ENCODE data around the gene DFFA.
"Not testable (repeated sequence)": the region's sequence is repeated elsewhere in the genome, so short reads cannot be mapped to it uniquely, and the experiment has no call there.

The DFFA gene

GRCh38 chr1:10504249-10504648 lies 31.9 kb upstream of the DFFA start:
- DNase-seq, result no peak

- no peak for DNase-seq
These were observed 29.9 kb upstream of the DFFA start for GRCh38 chr1:10502206-10502605.

DNA sequence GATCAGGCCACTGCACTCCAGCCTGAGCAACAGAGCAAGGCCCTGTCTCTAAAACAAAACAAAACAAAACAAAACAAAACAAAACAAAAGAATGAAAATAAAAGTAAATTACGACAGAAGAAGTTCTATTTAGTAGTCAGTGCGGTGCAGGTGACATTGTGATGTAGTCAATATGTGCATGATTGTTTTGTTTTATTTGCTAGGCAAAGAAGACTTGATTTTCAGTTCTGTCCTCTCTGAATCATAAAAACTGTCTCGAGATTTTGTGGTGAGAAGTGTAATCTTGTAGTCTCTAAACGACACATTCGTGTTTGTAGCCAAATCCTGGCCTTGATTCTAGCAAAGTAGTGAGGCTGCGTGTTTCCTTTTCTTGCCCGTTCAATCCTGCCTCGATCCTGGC lies 25.9 kb upstream of the DFFA start:
- DNase-seq, result no peak

- DNase-seq, result no peak
These were observed 24.8 kb upstream of the DFFA start for GRCh38 chr1:10497109-10497508.

DNA sequence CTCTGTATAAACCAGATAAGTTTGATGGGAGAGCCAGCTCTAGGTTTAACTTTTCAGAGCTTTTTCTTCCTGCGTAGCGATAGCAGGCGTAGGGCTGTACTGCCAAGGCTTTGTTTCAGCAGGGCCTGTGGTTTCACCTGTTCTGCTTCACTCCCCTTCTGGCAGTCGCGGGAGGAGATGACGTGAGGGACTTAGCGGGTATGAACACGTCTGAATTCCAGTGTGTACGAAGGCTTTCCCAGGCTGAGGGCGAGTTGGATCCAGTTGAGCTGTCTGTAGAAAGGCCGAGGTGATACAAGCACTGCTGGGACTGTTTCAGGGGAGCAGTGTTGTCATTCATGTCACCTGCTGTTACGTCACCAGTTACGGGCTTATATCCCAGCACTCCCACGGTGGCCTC lies 23.6 kb upstream of the DFFA start:
- DNase-seq, result no peak

DNA sequence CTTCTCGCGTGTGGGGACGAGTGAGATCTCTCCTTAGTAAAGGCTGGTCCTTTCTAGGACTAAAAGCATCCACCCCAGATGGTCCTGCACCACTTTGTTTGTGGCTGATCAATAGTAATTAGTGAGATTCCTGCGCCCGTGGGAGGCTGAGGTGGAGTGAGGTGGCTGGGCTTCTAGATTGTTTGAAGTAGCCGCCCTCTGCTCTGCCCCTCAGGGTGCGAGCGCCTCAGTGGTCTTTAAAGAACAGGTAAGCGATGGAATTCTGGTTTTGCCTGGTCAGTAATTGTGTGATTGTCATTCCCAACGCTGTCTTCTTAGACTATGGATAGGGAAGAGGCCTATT lies 23.1 kb upstream of the DFFA start:
- DNase-seq, result no peak

DNA sequence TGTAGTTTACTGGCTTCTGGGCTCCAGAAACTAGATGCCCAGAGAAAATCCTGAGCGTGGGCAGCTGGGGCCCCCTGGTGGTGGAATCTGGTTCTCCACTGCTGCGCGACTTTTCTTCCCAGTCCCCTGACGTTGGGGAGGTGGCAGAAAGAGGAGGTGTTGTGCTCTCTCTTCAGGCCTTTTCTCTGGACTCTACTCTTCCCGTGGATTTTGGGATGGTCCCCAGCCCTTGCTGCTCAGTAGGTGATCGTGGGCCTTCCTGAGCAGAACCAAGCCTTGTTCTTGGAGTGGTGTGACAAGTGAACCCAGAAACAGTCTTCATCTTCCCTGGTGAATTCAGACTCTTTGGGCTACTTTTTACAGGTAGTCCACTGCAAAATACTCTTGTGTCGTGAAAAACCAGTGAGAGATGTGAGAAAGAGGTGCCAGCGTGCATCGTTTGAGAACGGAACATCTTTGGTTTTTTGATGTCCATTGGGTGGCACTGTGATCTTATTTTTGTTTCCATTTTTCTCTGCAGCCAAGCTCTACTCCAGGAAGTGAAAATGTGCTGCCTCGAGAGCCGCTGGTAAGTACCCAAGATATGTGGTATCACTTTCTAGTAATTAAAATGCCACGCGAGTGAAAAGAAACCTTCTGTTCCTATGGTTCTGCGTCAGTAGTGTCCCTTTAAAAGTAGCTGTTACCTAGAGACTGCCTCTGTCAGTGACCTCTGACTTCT lies 22.6 kb upstream of the DFFA start:
- peak; percentile 53 for DNase-seq

DNA sequence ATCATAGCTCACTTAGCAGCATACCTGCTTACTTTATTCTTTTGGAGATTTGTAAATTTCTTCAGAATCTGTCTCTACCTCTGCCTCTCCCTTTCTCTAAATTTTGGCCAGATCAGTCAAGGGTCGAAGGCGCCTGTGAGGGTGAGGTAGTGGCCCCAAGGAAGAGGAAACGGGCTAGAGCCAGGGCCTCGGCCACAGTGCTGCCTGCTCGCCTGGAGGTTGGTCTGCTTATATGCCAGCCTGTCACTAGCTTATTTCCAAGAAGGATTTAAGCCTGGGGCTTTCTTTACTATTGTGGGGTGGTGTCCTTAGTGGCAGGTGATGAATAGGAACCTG lies 22.1 kb upstream of the DFFA start:
- DNase-seq, result no peak

DNA sequence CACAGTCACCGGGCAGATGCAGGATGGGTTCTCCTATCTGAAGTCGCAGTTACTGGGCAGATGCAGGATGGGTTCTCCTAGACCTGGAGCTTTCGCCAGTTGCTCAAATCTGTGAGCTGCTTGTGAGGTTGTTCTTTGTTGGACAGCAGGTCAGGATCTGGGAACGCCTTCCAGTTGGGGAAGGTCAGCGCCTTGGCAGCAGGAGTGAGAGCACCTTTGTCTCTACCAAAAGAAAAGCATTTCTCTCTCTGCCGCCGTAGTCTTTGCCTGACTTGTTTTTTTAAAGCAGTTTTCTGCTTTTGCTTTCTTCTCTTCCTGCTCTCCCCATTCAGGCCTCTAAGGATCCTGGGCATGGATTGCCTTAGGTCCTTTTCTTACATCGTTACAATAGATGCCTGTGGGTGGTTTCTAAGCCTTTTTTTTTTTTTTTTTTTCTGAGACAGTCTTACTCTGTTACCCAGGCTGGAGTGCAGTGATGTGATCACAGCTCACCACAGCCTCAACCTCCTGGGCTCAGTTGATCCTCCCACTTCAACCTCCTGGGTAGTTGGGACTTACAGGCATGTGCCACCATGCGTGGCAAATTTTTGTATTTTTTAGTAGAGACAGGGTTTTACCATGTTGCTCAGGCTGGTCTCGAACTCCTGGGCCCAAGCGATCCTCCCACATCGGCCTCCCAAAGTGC lies 18.1 kb upstream of the DFFA start:
- DNase-seq, result no peak

DNA sequence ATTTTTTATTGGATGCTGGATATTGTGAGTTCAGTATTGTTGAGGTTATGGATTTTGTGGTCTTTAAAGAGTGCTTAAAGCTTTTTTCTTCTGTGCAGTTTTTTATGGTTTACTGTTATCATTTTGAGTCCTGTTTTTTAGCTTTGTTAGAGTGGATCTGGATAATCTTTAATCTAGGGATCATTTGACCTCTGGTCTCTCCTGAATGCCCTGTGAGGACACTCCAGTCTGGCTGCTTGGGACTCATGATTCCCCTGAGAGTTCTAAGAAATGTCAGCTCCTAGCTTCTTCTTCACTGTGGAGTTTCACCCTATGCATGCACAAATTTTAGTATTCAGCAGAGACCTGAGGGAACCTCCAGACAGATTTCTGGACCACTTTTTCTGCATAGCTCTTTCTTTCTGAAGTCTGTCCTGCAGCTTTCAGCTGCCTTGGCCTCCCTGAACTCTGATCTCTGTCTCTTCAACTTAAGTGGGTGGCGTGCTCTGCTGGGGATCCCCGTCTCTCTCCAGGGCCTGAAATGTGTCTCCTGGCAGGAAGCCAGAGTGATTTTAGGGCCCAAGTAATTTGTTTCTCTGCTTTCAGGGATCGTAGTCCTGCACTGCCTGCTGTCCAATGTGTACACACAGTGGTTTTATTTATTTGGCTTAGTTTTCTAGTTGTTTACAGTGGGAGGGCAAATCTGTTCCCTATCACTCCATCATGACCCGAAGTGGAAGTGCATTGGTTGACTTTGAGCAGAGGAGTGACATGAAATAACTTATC lies 17.1 kb upstream of the DFFA start:
- DNase-seq, result no peak

- no peak for DNase-seq
These were observed 12.2 kb upstream of the DFFA start for GRCh38 chr1:10484521-10484920.

GRCh38 chr1:10480614-10481013 lies 8.3 kb upstream of the DFFA start:
- DNase-seq, result no peak

DNA sequence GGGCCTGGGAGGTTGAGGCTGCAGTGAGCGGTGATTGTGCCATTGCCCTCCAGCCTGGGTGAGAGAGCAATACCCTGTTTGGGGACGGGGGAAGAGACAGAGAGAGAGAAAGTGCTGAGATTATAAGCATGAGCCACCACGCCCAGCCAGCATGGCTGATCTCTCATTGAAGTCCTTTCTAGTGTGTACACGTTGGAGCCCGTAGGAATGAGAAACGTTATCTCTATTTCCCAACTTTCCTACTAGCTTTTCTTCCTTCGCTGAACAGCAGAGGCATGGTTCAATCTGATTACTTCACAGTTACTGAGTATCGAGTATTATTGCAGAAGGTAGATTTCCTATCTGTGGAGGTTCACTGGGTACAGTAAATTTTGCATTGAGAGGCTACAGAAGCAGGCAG lies 7.0 kb upstream of the DFFA start:
- DNase-seq, result no peak

DNA sequence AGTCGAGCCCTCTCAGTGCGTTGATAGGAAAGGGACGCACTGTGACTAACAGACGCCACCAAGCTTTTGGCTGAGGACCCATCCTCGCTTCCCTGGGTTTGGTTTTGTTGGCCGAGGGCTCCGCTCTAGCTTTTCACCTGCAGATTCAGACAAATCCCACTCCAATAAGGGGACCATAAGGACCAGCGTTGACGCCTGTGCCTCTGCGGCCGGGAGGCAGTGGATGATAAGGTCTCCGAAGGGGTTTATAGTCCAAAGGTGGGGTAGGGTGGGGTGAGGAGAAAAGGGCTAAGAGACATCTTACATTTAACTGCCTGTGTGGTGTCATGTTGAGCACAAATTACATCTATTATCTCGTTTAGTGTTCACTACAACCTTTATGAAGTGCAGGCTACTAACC lies 3.2 kb upstream of the DFFA start:
- no peak for DNase-seq

DNA sequence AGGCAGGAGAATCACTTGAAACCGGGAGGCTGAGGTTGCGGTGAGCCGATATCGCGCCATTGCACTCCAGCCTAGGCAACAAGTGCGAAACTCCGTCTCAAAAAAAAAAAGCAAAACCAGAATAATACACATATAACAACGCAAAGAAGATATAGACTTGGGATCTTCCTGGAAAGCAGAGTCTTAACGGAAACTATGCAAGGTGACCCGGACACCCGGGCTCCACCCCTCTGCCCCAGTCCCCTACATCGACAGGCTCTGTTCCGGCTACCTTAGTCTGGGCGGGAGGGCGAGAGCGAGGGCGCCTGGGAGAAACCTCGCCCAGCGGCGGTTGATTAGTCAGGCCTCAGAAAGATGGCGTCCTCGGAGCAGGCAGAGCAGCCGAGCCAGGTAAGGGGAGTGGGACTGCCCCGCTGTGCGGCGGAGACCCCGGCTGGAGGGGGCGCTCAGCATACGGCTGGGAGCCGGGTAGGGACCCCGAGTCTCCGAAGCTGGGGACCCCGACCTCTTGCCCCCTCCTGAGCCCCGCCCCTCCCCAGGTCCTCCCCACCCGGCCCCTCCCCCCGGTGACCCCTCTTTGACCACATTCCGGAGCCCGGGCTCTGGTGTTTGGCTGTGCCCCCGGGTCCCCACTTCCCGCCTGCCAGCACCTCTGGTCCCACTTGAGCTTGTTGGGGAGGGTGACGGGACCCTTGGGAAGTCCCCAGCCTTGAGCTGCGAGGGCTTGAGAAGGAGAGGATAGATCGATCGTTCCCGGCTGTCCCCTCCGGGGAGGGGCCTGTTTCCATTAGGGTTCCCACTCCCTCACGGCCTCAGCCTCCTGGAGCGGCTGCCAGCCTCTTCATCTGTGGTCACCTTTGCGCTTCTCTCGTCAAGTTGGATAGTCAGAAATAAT lies 2.5 kb upstream of the DFFA start, which contains the start of gene PEX14:
Gene PEX14 (plus strand): TSS at position 338 of the 895 bp plus-strand sequence. CDS start 17 bp downstream, at position 355.
- DNase-seq, result peak; percentile 84

GRCh38 chr1:10474309-10474612 lies 1.9 kb upstream of the DFFA start:
- not testable (repeated sequence) for DNase-seq

- no peak for DNase-seq
These were observed 926 bp upstream of the DFFA start for GRCh38 chr1:10473145-10473765.

GRCh38 chr1:10471411-10472219 lies 714 bp downstream of the DFFA start:
- no peak for DNase-seq

- DNase-seq, result no peak
These were observed 2.3 kb downstream of the DFFA start for GRCh38 chr1:10470043-10470442.

- no peak for DNase-seq
These were observed 5.3 kb downstream of the DFFA start for GRCh38 chr1:10467078-10467477.

GRCh38 chr1:10459184-10459583 lies 13.1 kb downstream of the DFFA start:
- peak; percentile 75 for DNase-seq

- no peak for DNase-seq
These were observed 14.5 kb downstream of the DFFA start for GRCh38 chr1:10457875-10458274.
